Neural cell (in vitro differentiated cells): ENCODE measurements around the gene PAQR9. TPM values are rescaled to one million over a fixed set of nuclear protein-coding genes. Genes with fewer than 3 reads are reported as not detected.

ENCODE experiments used
- H2AFZ ChIP-seq: fragments of 200-600, 300-800 bp; sonication (generic), shearing (Covaris generic); 2 replicates; pipeline ENCODE4 v1.6.0; 2014; ENCODE audit warnings: low read depth, mild to moderate bottlenecking, antibody characterized with exemption, low read length, moderate library complexity
- H3F3A ChIP-seq: fragments of 200-600 bp; shearing (Covaris generic); 2 replicates; pipeline ENCODE4 v1.6.1; 2016; ENCODE audit warnings: mild to moderate bottlenecking, moderate library complexity, mixed read lengths, antibody characterized with exemption, low read length; ENCODE audit not compliant: insufficient read depth, poor library complexity, severe bottlenecking
- H3K27ac ChIP-seq: fragments of 200-600, 300-800 bp; sonication (generic), shearing (Covaris generic); 2 replicates; pipeline ENCODE4 v1.5.1; 2014; ENCODE audit warnings: mild to moderate bottlenecking, low read length, moderate library complexity
- H3K27me3 ChIP-seq: fragments of 300-800, 200-600 bp; sonication (generic), shearing (Covaris generic); 2 replicates; pipeline ENCODE4 v1.6.0; 2014; ENCODE audit warnings: mild to moderate bottlenecking, low read depth, low read length, moderate library complexity; ENCODE audit not compliant: insufficient read depth
- H3K36me3 ChIP-seq: fragments of 300-800, 200-600 bp; sonication (generic), shearing (Covaris generic); 2 replicates; pipeline ENCODE4 v1.5.1; 2014; ENCODE audit warnings: mild to moderate bottlenecking, antibody characterized with exemption, low read length, moderate library complexity; ENCODE audit not compliant: insufficient read depth
- H3K4me2 ChIP-seq: fragments of 300-800, 200-600 bp; sonication (generic), shearing (Covaris generic); 2 replicates; pipeline ENCODE4 v1.6.0; 2014; ENCODE audit warnings: mild to moderate bottlenecking, low read length
- H3K4me3 ChIP-seq: fragments of 300-800, 200-600 bp; sonication (generic), shearing (Covaris generic); 2 replicates; pipeline ENCODE4 v1.5.1; 2014; ENCODE audit warnings: mild to moderate bottlenecking, low read length, moderate library complexity
- H3K79me2 ChIP-seq: fragments of 200-600 bp; shearing (Covaris generic); replicated peaks from 2 replicates; pipeline ENCODE4 v1.6.0; 2014; ENCODE audit warnings: mild to moderate bottlenecking, low read length, moderate library complexity; ENCODE audit not compliant: insufficient read depth
- H3K9ac ChIP-seq: fragments of 300-800, 200-600 bp; sonication (generic), shearing (Covaris generic); 2 replicates; pipeline ENCODE4 v1.6.1; 2016; ENCODE audit warnings: mild to moderate bottlenecking, low read length, mixed read lengths
- H3K9me2 ChIP-seq: fragments of 200-600 bp; shearing (Covaris generic); 2 replicates; pipeline ENCODE4 v1.6.1; 2016; ENCODE audit warnings: mild to moderate bottlenecking, low read length, mixed read lengths; ENCODE audit not compliant: insufficient read depth
- H3K9me3 ChIP-seq: fragments of 200-600, 300-800 bp; sonication (generic), shearing (Covaris generic); 2 replicates; pipeline ENCODE4 v1.6.1; 2016; ENCODE audit warnings: mild to moderate bottlenecking, mixed run types, low read length, moderate library complexity, mixed read lengths
- H4K20me1 ChIP-seq: fragments of 200-600 bp; shearing (Covaris generic); 2 replicates; pipeline ENCODE4 v1.6.1; 2016; ENCODE audit warnings: mild to moderate bottlenecking, mixed run types; ENCODE audit not compliant: insufficient read depth
- EP300 ChIP-seq: fragments of 450-650 bp; conservative IDR thresholded peaks from 2 replicates; pipeline ENCODE4 v1.6.1; 2014; ENCODE audit warnings: antibody characterized with exemption, mild to moderate bottlenecking, moderate library complexity; ENCODE audit not compliant: poor library complexity, severe bottlenecking
- EZH2 ChIP-seq: fragments of 200-600, 300-800 bp; shearing (Covaris generic), sonication (generic); IDR thresholded peaks from 2 replicates; pipeline ENCODE4 v1.6.1; 2014; ENCODE audit warnings: antibody characterized with exemption, low read length, borderline replicate concordance, mild to moderate bottlenecking; ENCODE audit not compliant: insufficient read depth, poor library complexity, severe bottlenecking
- MXI1 ChIP-seq: fragments of 450-650 bp; conservative IDR thresholded peaks from 2 replicates; pipeline ENCODE4 v1.6.1; 2014; ENCODE audit warnings: antibody characterized with exemption, mild to moderate bottlenecking; ENCODE audit not compliant: poor library complexity, severe bottlenecking
- POLR2AphosphoS5 ChIP-seq: IDR thresholded peaks from 2 replicates; pipeline ENCODE4 v1.6.1; 2012
- RAD21 ChIP-seq: fragments of 450-650 bp; conservative IDR thresholded peaks from 2 replicates; pipeline ENCODE4 v1.6.1; 2014; ENCODE audit warnings: antibody characterized with exemption, mild to moderate bottlenecking, moderate library complexity
- SMC3 ChIP-seq: fragments of 450-650 bp; conservative IDR thresholded peaks from 2 replicates; pipeline ENCODE4 v1.6.1; 2014; ENCODE audit warnings: antibody characterized with exemption, mild to moderate bottlenecking, moderate library complexity; ENCODE audit not compliant: poor library complexity
- TAF1 ChIP-seq: IDR thresholded peaks from 2 replicates; pipeline ENCODE4 v1.6.1; 2012; ENCODE audit warnings: low read depth
- polyA plus RNA-seq: library from polyadenylated mRNA; depleted of rRNA; stranded (reverse); fragments of >200 nt; gene quantifications from 2 replicates; pipeline ENCODE4 v1.2.3, GENCODE V29; 2014
- TF ChIP-seq, protein P1 (sequence below): fragments of 450-650 bp; IDR thresholded peaks from 2 replicates; pipeline ENCODE4 v1.5.1; 2014; ENCODE audit warnings: antibody characterized with exemption, mild to moderate bottlenecking, moderate library complexity; ENCODE audit not compliant: poor library complexity, severe bottlenecking
- TF ChIP-seq, protein P2 (sequence below): IDR thresholded peaks from 2 replicates; pipeline ENCODE4 v1.6.1; 2012; ENCODE audit warnings: borderline replicate concordance

The PAQR9 gene
- polyA plus RNA-seq, 1 donor from 2014 or later: 0.24 TPM

DNA sequence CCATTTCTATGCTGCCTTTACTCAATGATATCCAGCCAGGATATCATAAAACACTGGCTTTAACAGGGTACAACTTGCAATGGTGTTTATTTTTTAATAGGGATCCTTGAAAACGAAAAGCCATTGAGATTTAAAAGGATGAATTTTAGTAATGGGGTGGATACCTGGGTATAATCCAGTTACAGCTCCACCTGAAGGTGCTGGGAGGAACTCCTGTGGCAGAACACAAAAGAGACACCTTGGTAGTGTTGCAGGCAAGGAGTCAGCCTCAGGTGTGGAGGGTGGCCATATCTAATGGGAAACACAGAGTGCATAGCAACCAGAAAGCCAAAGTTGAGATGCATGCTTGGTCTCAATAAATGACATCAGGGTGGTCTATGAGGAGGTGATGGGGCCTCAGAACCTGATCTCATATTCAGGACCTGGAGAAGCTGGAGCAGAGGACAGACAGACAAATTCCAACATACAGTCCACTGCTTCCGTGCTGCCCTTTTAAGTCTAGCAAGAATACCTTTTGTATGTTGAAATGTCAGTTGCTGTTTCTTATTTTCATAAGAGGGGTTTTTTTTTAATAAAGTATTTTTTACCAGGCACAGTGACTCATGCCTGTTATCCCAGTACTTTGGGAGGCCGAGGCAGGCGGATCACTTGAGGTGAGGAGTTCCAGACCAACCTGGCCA is 12.0 kb upstream of the PAQR9 start:
- Histone ChIP-seq H3K79me2 (no peaks in the 10 kb centered on the region), H3F3A (no peaks in the 10 kb centered on the region), H3K27me3 (no peaks in the 10 kb centered on the region), H3K36me3 (no peaks in the 10 kb centered on the region), H3K4me3 (no peak overlapping the region), H3K9ac (no peak overlapping the region), H3K9me2 (no peaks in the 10 kb centered on the region), H3K4me2 (no peak overlapping the region), H3K9me3 (no peaks in the 10 kb centered on the region), H2AFZ (no peak overlapping the region), H3K27ac (no peak overlapping the region), H4K20me1 (no peaks in the 10 kb centered on the region)
- TF ChIP-seq SMC3: no peak
- TF ChIP-seq EP300: no peak
- TF ChIP-seq, protein P1, sequence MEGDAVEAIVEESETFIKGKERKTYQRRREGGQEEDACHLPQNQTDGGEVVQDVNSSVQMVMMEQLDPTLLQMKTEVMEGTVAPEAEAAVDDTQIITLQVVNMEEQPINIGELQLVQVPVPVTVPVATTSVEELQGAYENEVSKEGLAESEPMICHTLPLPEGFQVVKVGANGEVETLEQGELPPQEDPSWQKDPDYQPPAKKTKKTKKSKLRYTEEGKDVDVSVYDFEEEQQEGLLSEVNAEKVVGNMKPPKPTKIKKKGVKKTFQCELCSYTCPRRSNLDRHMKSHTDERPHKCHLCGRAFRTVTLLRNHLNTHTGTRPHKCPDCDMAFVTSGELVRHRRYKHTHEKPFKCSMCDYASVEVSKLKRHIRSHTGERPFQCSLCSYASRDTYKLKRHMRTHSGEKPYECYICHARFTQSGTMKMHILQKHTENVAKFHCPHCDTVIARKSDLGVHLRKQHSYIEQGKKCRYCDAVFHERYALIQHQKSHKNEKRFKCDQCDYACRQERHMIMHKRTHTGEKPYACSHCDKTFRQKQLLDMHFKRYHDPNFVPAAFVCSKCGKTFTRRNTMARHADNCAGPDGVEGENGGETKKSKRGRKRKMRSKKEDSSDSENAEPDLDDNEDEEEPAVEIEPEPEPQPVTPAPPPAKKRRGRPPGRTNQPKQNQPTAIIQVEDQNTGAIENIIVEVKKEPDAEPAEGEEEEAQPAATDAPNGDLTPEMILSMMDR: no peak
- no peak for TF ChIP-seq RAD21
- TF ChIP-seq MXI1: no peak
- no peak for TF ChIP-seq POLR2AphosphoS5
- TF ChIP-seq, protein P2, sequence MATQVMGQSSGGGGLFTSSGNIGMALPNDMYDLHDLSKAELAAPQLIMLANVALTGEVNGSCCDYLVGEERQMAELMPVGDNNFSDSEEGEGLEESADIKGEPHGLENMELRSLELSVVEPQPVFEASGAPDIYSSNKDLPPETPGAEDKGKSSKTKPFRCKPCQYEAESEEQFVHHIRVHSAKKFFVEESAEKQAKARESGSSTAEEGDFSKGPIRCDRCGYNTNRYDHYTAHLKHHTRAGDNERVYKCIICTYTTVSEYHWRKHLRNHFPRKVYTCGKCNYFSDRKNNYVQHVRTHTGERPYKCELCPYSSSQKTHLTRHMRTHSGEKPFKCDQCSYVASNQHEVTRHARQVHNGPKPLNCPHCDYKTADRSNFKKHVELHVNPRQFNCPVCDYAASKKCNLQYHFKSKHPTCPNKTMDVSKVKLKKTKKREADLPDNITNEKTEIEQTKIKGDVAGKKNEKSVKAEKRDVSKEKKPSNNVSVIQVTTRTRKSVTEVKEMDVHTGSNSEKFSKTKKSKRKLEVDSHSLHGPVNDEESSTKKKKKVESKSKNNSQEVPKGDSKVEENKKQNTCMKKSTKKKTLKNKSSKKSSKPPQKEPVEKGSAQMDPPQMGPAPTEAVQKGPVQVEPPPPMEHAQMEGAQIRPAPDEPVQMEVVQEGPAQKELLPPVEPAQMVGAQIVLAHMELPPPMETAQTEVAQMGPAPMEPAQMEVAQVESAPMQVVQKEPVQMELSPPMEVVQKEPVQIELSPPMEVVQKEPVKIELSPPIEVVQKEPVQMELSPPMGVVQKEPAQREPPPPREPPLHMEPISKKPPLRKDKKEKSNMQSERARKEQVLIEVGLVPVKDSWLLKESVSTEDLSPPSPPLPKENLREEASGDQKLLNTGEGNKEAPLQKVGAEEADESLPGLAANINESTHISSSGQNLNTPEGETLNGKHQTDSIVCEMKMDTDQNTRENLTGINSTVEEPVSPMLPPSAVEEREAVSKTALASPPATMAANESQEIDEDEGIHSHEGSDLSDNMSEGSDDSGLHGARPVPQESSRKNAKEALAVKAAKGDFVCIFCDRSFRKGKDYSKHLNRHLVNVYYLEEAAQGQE: no peak
- no peak for TF ChIP-seq EZH2
- no peak for TF ChIP-seq TAF1

DNA sequence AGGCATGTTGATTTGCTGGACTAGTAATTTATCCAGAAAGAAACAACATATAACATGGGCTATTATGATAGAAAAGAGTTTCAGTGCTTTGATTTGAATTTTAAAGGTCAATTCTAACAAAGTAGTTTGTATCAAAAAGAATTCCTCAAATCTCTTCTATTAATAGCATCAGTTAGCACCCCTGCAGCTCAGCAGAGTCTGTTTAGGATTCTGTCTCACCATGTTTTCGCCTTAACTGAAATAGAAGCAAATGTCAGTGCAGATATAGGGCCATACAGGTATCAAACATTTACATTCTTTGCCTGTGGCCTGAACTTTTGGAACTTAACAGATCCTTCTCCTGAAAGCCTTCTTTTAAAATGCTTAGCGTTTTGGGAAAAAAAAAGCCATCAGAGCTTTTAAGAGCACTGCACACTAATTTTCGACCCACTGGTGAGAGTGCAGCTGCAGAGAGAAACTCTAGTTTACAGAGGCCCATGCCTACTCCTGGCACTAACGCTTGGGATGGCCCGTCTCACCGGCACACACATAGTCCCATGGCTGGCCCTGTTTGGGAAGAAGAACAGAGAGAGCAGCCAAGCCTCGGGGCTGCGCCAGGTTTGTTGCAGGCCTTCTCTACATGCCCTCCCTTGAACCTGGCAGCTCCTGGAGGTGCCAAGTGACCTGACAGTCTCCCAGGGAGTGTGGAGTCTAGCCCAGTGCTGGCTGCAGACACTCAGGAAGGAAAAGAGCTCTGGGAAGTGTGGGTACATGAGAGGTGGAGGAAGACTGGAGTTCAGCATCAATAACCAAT is 9.9 kb upstream of the PAQR9 start:
- H4K20me1 ChIP-seq: no peaks in the 10 kb centered on the region
- H3F3A ChIP-seq: no peaks in the 10 kb centered on the region
- no peak overlapping the region for H3K9ac ChIP-seq
- no peaks in the 10 kb centered on the region for H3K79me2 ChIP-seq
- H3K9me3 ChIP-seq: no peaks in the 10 kb centered on the region
- no peak overlapping the region for H3K4me2 ChIP-seq
- no peak overlapping the region for H3K4me3 ChIP-seq
- no peak overlapping the region for H3K27ac ChIP-seq
- H3K9me2 ChIP-seq: no peaks in the 10 kb centered on the region
- no peak overlapping the region for H2AFZ ChIP-seq
- H3K27me3 ChIP-seq: no peaks in the 10 kb centered on the region
- no peaks in the 10 kb centered on the region for H3K36me3 ChIP-seq
- no peak for TF ChIP-seq MXI1
- TF ChIP-seq, protein P2: no peak
- TF ChIP-seq EP300: no peak
- no peak for TF ChIP-seq TAF1
- TF ChIP-seq, protein P1: no peak
- TF ChIP-seq RAD21: no peak
- TF ChIP-seq EZH2: no peak
- TF ChIP-seq POLR2AphosphoS5: no peak
- no peak for TF ChIP-seq SMC3
